Left lung (tissue), 10 donors: ENCODE data around the gene TOMM6. TPM values are rescaled to one million over a fixed set of nuclear protein-coding genes. Genes with fewer than 3 reads are reported as not detected.

Experiments
- ATAC-seq: fragments of 200-7000 bp; cut with Tn5 transposase; one replicate; pipeline ENCODE4 v1.9.1; 2020; ENCODE audit warnings: moderate library complexity
- DNase-seq, 4 donors: peaks; one replicate each; pipeline ENCODE4 v3.0.0-alpha.2; 2013 to 2020
- H3K27ac ChIP-seq, 2 donors: fragments of 200-600 bp; sonication (generic) in 1 of 2; one replicate each; pipeline versions ENCODE4 v1.5.0 to v1.8.0; 2020 to 2021
- H3K27me3 ChIP-seq, 2 donors: fragments of 200-600 bp; sonication (generic) in 1 of 2; one replicate each; pipeline versions ENCODE4 v1.5.0 to v1.8.0; 2020 to 2021
- H3K36me3 ChIP-seq, 2 donors: fragments of 200-600 bp; sonication (generic) in 1 of 2; one replicate each; pipeline versions ENCODE4 v1.5.0 to v1.8.0; 2020 to 2021
- H3K4me1 ChIP-seq, 2 donors: fragments of 200-600 bp; one replicate each; pipeline ENCODE4 v1.8.0; 2021
- H3K4me3 ChIP-seq, 2 donors: fragments of 200-600 bp; sonication (generic) in 1 of 2; one replicate each; pipeline versions ENCODE4 v1.5.0 to v1.8.0; 2020 to 2021; ENCODE audit warnings: mild to moderate bottlenecking in 1 of 2
- H3K9me3 ChIP-seq, 2 donors: fragments of 200-600 bp; sonication (generic) in 1 of 2; one replicate each; pipeline versions ENCODE4 v1.5.0 to v1.8.0; 2020 to 2021
- CTCF ChIP-seq, 2 donors: fragments of 200-600 bp; sonication (generic) in 1 of 2; IDR thresholded peaks; one replicate each; pipeline versions ENCODE4 v1.5.0 to v1.8.0; 2021; ENCODE audit warnings: antibody characterized with exemption in 2 of 2
- intact Hi-C, 2 donors: fragments of 100-400 bp; cut with DNase I; formaldehyde crosslinking; loops; one replicate each; pipeline versions ENCODE4 v1.11.2 to v1.14.2; 2022
- polyA plus RNA-seq, 6 donors: library from polyadenylated mRNA; unstranded; fragments of 120-200 nt; gene quantifications; one replicate each; pipeline ENCODE4 v1.2.1, GENCODE V29; 2013; ENCODE audit not compliant: insufficient read length in 6 of 6
- total RNA-seq, 2 donors: library from RNA; stranded (reverse); fragmentation: NEBNext Ultra II Directional; extraction: Animal tissue kit (Norgen Biotek cat#: 25700); gene quantifications; one replicate each; pipeline ENCODE4 v1.2.1, GENCODE V29; 2021
- donor health status: DM: no; HTN: yes; CAD: no.
- donor health status: DM: no; HTN: no; CAD: no.

TOMM6 gene
- total and polyA plus RNA-seq, 8 donors, result 169 to 203 (median 188) TPM

DNA sequence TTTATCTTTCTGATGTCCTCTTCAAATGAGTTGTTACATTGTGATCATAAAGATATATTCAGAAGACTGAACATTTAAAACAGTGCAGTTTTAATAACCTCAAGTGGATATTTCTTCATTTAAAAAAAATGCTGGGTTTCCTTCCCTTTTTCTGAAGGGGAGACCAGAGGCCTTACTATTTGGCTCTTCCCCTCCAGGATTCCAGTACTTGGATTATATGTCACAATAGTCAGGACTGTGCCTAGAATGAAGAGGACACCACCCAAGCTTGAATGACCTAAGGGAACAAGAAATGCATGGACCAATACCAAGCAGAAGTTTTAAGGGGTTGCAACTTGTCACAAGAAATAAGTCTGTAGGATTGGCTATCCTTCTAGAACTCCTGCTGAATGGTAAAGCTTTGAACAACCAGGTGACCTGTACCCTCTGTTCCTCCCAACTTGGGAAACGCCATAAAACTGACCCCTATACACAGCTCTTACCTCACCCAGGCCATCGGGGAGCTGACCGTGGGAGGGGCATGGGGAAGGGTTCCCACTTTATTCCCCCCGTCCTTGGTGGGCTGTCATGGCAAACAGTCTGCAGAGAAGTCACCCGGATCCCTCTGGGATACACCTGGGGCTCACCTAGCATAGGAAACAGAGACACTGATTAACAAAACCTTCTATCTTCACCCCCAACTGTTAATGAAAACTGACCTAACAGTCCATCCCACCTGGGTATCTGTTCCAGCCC is 9.8 kb upstream of the TOMM6 start:
- H3K27ac ChIP-seq, result peak overlapping the region in 1 of 2 donors; percentile 26
- intact Hi-C loops, result no loop called here
- TF ChIP-seq CTCF (IDR thresholded peaks at IDR 0.05), result no peak

DNA sequence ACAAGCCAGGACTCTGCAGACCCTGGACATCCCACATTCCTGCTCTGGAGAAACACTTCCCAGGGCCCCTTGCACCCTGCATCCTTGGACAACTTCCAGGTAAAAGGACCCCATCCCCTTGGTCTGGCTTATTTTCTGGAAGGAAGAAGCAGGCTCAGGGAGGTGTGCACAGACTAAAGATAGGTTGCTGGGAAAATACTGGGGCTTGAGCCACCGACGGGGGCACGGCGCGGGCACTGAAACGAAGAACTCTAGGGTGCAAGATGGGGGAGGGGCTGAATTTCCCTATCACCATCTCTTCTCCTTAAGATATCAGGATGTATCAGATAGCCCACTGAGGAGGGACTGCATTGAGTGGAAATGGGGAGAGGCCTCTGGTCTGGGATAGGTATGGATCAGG is 8.6 kb upstream of the TOMM6 start:
- Histone ChIP-seq H3K27ac (no peak overlapping the region), H3K4me3 (peak overlapping the region in 1 of 2 donors; percentile 83), H3K36me3 (peaks cover 0 to 19% of the 10 kb centered on the region in 2 donors), H3K27me3 (no peaks in the 10 kb centered on the region), H3K4me1 (peaks cover 14 to 59% of the 10 kb centered on the region in 2 donors), H3K9me3 (no peaks in the 10 kb centered on the region)
- DNase-seq (no peak), ATAC-seq (no peak)
- TF ChIP-seq CTCF (IDR thresholded peaks at IDR 0.05), result no peak
- intact Hi-C loops, result no loop called here

More for the DNA sequence above, 9.8 kb upstream of the TOMM6 start:
- H3K9me3 ChIP-seq, result no peaks in the 10 kb centered on the region
- no peak for DNase-seq
- H3K4me3 ChIP-seq, result no peak overlapping the region
- H3K4me1 ChIP-seq, result peaks cover 14 to 52% of the 10 kb centered on the region in 2 donors
- H3K36me3 ChIP-seq, result peaks cover 0 to 31% of the 10 kb centered on the region in 2 donors
- H3K27me3 ChIP-seq, result no peaks in the 10 kb centered on the region
- no peak for ATAC-seq

DNA sequence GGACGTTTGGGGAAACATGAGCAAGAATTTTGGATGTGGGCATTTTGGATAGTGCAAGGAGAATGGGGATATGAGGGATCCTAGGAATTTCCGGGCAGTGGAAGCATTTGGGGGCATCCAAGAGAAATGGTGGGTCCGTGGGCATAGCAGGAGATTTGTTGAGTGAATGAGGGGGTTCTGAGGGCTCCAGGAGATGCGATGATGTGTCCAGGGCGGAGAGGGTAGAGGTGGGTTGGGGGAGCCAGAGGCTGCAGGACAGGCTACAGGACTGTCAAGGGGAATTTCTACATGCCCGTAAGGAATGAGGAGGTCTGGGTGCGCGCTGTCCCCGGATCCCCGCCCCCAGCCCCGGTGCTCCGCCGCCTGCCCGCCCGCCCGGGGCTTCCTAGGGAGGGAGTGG is 8.2 kb upstream of the TOMM6 start:
- DNase-seq (no peak), ATAC-seq (no peak)
- no peaks in the 10 kb centered on the region for H3K27me3 ChIP-seq
- intact Hi-C loops, result no loop called here
- H3K27ac ChIP-seq, result peak overlapping the region in 1 of 2 donors; percentile 82
- H3K4me3 ChIP-seq, result peak overlapping the region; percentile 58 to 83
- H3K4me1 ChIP-seq, result peaks cover 14 to 63% of the 10 kb centered on the region in 2 donors
- peaks cover 0 to 15% of the 10 kb centered on the region in 2 donors for H3K36me3 ChIP-seq
- no peaks in the 10 kb centered on the region for H3K9me3 ChIP-seq
- TF ChIP-seq CTCF (IDR thresholded peaks at IDR 0.05), result no peak

DNA sequence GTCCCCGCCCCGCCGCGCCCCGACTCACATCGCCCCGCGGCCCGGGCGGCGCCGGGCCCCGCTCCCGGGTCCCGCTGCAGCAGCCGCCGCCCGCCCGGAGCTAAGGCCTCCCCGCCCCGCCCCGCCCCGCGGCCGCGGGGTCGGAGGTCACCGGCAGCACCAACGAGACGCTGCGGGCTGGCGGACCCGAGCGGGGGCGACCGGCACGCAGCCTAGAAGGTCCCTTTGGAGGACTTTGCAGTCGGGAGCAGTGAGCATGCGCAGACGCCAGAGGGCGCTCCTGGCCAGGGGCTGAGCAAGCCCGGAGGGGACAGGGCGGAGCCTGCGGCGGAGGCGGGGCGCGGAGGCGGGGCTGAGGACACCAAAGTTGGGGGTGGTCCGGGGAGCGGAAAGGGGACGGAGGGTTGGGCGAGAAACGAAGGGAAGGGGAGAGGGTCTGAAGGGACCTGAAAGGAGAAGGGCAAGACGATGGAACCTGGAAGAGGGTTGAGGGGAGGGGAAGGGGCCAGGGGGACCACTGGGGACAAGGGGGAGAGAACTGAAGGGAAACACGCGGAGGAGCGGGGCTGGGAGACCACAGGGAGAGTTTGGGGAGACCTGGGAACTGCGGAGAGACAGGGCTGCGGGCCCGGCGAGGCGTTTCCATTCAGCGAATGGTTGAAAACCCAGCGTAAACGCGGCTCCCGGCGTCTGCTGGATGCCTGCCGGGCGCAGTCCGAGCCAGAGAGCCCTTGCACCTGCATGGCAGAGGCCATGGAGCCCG is 7.5 kb upstream of the TOMM6 start, which contains the start of gene FRS3:
FRS3 (minus strand) TSS at position 113 of the 763 bp plus-strand sequence. CDS start 2,913 bp downstream, outside the sequence.
- peaks cover 14 to 69% of the 10 kb centered on the region in 2 donors for H3K4me1 ChIP-seq
- peaks cover 0 to 8% of the 10 kb centered on the region in 2 donors for H3K36me3 ChIP-seq
- intact Hi-C loops, result loop anchor here in 1 of 2 donors (5.0 kb wide), 1 partner anchor 267 kb away; no protein-coding TSS in a partner anchor
- H3K27ac ChIP-seq, result peak within 1 kb of the TSS; percentile 82 to 87
- H3K9me3 ChIP-seq, result no peaks in the 10 kb centered on the region
- DNase-seq, result peak; percentile 97 to 100 (median 99)
- H3K27me3 ChIP-seq, result no peaks in the 10 kb centered on the region
- peak; percentile 90 for ATAC-seq
- peak within 1 kb of the TSS; percentile 58 to 83 for H3K4me3 ChIP-seq
- peak; percentile 78 to 92 for TF ChIP-seq CTCF (IDR thresholded peaks at IDR 0.05)
